ENCODE measurements around the gene BAIAP2.
"Not testable (repeated sequence)": the region's sequence is repeated elsewhere in the genome, so short reads cannot be mapped to it uniquely, and the experiment has no call there.

The BAIAP2 gene

DNA sequence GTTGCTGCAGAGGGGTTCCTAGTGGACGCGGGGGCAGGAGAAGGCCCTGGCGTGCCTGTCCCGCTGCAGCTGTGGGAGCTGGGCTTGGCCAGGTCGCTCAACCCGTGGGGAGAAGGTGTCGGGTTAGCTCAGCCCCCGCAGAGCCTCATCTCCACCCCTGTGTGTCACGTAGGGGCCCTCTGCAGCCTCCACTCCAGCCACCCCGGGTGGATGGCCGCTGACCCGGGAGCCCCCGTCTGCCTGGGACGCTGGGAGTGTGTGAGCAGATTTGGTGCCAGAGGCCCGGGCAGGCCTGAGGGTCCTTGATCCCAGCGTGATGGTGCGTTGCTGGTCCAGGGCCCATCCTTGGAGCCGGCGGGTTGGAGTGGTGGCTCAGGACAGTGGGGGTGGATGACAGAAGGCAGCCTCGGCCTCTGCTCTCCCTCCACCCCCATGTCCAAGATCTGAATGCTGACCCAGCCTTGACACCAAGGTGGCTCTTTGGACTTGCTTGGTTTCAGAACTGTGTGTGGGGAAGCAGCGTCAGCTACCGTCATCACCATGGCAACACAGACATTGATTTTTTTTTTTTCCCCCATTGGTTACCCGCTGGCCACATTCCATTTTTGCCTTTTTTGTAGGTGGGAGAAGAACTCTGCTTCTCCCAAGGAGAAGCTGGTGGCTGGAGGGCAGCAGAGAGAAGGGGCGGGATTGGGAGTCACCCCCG lies 35.7 kb downstream of the BAIAP2 start:
- no peak for DNase-seq

DNA sequence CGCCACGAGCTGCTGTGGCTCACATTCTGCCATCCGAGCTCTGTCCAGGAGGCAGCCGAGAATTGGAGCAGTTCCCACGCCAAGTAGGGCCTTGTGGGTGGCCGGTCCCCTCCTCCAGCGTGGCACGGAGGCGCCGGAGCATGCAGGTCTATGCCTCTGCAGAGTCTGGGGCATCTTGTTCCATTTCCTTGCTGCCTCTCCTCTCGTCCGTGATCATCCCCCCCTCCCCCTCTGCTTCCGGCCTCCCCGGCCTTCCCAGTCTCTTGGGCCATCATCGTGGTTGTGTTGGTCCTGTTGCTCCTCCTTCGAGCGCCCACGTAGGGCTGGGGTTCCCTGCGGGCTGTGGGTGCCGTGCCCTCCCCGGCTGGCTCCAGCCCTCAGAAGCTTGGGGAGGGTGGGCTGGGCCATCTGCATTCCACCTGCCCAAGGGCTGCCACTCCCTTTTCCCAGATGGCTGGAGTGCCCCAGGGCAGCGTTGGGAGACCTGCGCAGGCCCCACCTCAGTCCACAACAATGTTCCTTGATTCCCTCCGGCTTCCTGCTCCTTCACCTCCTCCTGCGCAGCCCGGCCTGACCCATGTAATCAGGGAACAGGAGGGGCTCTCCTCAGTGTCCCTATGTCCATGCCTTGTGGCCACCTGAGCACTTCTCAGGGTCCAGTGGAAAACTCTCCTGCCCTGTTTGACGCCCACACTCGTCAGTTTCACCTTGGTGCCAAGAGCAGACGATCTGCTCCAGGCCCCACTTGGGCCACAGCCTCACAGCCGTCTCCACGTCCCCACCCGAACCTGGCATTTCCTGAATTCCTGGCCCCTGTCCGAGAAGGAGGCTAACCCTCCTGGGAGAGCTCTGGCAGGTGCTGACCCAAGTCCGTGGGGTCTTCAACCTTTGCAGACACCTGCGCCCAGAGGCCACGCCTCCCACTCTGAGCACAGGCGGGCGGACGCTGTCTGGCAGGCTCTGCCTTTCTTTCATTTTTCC lies 37.1 kb downstream of the BAIAP2 start:
- DNase-seq: peak; percentile 94

DNA sequence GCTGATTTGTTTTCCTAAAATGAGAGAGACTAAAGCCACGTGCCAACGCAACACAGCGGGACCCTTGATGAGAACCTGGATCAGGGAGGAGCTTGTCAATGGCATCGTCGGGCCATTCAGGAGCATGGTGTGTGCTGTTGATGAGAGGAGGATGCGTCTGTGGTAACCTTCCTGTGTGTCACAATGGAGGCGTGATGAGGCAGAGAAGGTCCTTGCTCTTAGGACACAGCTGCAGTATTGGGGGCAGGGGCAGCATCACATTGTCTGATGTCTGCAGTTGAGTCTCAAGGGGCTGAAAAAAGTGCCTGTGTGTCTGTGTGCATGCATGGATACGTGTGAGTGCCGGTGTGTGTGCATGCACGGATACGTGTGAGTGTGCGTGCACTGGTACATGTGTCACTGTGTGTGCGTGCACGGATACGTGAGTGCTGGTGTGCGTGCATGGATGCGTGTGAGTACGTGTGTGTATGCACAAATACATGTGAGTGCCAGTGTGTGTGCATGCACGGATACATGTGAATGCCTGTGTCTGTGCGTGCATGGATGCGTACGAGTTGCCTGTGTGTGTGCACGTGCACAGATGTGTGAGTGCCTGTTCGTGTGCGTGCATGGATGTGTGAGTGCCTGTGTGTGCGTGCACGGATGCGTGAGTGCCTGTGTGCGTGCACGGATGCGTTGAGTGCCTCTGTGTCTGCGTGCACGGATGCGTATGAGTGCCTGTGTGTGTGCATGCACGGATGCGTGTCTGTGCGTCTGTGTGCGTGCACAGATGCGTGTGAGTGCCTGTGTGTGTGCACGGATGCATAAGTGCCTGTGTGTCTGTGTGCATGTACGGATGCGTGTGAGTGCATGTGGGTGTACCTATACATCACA lies 39.3 kb downstream of the BAIAP2 start:
- DNase-seq: no peak

DNA sequence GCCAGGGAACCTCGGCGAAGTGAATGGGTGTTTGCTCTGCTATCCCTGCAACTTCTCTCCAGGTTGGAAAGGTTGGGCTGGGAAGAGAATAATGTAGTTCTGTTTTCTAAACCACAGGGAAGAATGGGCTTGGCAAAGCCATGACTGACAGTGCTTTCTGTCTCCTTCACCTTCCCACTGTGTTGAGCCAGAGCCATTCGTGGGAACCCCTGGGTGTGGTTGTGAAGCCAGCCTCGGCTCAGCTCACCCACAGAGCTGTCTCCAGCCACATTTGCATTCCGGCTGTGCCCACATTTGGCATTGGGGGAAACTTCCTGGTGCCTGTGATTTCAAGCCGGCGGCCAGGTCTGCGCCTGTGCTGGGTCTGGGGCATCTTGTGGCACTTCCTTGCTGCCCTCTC lies 39.9 kb downstream of the BAIAP2 start:
- DNase-seq: no peak

DNA sequence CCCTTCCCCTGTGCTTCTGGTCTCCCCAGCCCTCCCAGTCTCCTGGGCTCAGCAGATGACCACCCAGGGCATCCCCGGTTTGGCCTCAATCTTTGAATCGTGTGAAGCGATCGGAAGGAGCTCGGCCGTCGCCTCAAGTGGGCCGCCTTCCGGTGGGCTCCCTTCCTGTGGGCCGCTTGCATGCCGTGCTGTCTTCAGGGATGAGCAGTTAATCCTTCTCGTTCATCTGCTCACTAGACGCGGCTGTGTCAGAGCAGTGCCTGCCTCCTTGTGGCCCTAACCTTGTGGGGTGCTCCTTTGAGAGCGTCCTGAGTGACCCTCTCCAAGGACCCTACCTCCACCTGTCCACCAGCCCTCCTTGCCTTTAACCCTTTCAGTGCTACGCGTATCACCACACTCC lies 40.4 kb downstream of the BAIAP2 start:
- no peak for DNase-seq

DNA sequence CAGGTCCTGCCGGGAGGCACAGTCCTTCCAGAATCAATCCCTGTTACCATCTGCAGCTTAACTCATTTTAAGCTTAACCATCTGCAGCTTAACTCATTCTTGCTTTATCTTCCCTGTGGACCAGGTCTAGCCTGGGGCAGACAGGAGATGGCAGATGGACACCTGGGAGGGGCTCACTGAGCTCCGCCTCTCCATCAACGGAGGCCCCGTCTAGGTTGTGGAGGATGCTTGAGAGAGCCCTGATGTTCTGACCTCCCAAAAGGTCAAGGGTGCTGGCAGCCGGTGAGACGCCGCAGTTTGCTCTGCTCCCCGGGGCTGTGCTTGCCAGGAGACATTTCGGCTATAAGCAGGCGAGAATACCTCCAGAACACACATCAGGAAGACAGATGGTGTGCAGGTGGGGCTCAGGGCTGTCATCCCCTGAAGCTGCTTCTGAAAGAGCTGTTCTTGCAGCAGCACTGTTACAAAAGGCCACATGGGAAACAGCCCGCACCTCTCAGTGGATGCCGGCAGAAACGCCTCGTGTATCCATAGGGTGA lies 41.3 kb downstream of the BAIAP2 start:
- DNase-seq: no peak

DNA sequence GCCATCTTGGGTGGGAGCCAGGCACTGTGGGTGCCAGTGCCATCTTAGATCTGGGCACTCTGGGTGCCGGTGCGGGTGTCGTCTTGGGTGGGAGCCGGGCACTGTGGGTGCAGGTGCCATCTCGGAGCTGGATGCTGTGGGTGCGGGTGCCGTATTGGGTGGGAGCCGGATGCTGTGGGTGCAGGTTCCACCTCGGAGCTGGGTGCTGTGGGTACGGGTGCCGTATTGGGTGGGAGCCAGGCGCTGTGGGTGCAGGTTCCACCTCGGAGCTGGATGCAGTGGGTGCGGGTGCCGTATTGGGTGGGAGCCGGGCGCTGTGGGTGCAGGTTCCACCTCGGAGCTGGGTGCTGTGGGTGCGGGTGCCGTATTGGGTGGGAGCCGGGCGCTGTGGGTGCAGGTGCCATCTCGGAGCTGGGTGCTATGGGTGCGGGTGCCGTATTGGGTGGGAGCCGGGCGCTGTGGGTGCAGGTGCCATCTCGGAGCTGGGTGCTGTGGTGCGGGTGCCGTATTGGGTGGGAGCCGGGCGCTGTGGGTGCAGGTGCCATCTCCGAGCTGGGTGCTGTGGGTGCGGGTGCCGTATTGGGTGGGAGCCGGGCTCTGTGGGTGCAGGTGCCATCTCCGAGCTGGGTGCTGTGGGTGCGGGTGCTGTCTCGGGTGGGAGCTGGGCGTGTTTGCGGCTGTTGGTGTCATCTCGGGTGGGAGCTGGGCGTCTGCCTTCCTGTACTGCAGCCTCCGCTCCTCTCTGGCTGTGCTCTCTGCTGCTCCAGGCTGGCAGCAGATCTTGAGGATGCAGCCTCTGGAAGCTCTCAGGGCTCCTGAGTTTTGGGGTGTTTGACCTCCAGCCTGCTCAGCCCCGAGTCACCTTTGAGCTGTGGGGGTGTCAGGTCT lies 43.3 kb downstream of the BAIAP2 start:
- DNase-seq: not testable (repeated sequence)

DNA sequence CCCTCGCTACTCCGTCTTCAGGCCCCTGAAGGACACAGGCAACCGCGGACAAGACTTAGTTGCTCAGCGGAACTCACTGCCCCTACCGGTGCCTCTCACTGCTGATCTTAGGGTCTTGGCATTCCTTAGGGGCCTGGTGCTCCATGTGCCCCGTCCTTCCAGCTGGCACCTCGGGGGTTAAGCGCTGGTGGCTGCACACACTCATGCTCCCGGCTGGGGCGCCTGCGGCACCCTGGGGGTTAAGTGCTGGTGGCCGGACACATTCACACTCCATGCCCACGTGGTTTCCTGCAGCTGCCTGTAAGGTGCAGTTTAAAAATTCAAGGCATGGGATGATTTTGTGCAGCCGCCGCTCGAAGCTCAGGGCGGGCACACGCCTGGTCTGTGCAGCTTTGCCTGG lies 45.1 kb downstream of the BAIAP2 start:
- DNase-seq: no peak

DNA sequence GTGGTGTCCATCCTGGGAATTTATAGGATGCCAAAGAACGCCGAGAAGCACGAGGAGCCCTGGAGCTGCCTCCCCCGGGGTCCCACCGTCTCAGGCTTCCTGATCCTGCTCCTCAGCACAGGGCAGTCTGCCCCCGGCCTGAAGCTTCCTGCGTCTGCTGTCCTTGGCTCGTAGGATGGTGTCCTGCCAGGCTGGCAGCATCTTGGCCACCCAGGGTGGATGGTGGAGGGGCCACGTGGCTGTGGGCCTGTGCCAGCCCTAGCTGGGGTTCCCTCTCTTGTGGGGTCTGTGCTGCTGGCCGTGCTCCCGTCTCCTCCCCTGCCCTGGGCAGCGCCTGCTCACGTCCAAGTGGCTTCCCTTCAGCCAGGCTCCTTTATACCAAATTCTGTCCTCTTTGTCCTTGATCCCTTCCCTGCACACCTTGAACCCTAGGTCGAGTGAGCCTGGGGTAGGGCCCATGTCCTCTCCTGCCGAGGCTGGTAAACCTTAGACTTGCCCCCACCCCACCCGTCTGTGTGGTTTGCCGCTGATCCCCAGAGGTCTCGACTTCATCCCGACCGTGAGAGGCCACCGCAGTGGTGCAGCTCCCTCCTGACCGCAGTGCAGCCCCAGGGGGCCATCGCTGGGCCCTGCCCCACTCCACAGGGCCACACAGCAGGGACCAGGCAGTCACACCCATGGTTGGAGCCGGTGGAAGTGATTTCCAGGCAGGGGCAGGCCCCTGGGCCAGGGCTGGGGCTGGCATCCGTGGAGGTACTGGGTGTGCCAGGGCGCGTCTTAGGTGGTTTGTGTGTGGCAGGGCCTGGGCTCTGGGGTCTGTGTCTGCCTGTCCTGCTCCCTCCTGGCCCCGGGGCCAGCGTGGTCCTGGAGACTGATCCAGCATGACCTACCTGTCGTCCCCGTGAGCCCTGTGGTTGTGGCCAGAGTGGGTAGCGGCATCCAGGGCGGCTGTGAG lies 46.5 kb downstream of the BAIAP2 start:
- no peak for DNase-seq

DNA sequence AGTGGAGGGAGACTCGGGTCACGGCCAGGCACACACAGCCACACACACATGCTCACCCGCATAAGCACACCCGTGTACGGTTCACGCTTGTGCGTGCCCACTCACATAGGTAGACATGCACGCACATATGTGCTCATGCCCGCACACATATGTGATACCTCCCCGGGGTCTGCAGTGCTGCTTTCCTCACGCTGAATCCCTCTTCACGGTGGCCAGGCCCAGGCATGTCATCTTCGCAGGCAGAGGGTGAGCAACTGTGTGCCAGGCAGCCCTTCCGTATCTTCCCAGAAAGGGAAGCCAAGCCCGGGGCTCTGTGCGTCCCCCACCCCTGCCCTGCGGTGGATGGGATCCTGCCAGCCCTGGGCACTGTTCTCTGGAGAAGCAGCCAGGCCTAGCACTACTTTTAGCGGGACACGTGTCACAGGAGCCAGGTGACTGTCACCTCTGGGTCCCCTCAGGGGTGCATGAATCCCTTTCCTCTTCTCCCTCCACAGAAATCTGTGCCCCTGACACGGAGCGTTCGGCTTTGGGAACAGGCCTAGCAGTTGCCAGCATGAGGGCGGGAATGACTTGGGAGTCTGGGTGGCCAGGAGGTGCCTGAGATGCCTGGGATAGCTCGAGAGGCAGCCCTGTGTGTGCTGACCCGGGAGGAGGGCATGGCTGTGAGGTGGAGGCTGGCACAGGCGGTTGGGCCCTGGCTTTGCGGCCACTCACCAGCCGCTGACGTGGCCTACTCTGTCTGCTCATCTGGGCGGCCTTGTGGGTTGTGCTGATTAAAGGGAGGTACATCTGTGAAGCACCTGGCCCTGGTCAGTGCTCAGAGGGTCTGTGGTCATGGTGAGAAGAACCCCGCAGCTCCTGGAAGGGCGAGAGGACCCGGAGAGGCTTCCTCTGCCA lies 47.5 kb downstream of the BAIAP2 start:
- DNase-seq: no peak

DNA sequence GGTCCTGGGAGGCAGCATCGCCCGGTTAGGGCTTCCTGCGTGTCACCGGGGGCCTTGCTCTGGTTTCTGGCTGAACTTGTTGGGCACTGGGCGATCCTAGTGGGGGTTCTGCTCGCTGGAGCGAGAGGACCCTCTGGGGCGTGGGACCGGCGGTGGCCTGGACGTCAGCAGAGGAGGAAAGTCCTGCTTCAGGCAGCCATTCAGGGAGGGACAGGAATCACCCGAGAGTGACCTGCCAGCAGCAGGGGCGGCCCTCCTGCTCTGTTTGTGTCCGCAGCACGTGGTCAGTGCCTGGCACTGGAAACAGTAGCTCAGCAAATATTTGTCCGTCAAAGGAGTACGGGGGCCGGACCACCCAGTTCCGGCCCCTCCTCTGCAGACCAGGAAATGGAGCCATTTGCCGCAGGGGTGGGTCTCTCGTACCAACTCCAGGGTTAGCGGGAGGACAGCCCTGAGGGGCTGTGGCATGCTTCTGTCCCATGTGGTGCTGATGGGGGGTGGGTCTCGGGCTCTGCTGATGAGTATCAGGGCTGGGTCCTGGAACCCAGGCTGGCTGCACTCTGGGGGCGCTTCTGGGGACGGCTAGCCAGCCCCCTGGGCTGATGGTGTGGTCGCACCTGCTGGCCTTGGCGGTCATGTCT lies 48.3 kb downstream of the BAIAP2 start:
- no peak for DNase-seq

DNA sequence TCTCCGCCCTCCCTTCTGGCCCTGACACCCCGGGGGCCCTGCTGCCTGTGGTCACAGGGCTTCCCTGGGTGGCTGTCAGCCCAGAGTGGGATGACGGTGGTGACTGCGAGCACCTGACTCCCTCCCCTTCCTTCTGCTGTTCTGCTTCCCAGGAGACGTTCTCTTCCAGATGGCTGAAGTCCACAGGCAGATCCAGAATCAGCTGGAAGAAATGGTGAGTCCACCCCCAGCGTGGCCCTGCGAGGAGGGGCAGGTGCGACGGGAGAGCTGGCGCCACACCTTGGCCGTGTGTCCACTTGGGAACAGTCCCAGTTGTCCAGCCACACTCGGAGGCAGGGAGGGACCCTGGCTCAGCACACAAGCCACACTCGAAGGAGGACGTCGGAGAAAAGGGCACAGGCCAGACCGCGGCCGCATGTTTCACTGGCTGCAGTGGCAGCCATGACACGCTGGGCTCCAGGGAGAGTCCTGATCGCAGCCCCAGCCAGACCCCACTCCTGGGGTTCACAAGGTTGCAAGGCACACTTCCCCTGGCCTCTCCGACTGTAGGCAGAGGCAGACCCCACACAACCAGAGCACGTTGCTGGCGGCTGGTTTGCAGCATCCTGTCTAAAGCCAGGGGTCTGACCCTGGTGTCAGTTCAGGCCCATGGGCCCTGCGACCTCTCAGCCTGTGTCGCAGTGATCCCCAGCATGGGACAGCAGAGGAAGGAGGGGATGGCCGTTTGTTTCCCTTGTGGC lies 49.9 kb downstream of the BAIAP2 start:
- no peak for DNase-seq

DNA sequence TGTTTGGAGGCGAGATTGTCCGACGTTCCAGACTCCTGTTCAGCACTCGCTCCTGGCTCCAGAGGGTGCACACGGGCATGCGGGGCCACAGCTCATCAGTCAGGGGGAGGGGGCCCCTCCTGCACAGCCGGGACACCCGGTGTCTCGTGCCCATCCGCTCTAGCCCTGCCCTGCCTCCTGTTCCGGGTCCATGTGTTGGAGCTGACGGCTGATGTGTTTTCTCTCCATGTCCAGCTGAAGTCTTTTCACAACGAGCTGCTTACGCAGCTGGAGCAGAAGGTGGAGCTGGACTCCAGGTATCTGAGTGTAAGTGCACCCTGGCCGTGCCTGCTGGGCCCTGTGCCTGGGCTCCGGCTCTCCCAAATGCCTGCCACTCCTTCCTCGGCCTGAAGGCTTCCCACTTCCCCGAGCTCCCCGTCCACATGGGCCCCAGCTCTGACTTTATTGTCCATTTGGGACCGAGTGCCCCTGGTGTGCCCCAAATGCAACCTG lies 50.5 kb downstream of the BAIAP2 start:
- no peak for DNase-seq

DNA sequence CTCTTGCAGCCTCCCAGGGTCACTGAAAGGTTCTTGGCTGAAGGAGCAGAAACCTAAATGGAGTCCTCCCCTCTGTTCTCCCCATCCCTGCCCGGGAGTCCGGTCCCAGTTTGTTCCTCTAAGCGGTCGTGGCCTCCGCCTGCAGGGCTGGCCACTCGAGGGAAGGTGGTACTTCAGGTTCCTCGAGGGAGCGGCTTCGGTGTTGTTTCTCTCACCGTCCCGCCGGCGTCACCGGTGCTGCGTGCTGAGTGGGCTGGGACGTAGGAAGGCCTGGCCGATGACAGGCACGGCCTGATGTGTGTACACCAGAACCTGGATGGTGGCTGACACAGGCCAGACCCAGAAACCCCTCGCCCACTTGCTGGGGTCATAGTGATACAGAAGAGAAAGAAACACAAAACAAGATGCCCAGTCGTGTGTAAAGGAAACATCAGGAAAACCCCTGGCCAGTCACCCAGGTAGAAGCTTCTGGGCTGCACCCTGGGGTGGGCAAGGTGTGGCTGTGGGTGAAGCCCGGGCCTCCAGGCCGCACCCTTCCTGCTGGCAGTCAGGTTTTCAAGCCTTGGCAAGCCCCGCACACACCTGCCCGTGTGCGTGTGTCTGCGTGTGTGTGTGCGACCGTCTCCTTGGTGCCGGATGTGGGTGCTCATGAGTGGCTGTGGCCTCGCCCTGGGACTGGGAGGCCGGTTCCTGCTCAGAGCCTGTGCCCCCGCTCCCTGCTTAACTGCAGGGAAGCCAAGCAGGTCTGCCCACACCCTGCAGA lies 52.0 kb downstream of the BAIAP2 start:
- DNase-seq: no peak

DNA sequence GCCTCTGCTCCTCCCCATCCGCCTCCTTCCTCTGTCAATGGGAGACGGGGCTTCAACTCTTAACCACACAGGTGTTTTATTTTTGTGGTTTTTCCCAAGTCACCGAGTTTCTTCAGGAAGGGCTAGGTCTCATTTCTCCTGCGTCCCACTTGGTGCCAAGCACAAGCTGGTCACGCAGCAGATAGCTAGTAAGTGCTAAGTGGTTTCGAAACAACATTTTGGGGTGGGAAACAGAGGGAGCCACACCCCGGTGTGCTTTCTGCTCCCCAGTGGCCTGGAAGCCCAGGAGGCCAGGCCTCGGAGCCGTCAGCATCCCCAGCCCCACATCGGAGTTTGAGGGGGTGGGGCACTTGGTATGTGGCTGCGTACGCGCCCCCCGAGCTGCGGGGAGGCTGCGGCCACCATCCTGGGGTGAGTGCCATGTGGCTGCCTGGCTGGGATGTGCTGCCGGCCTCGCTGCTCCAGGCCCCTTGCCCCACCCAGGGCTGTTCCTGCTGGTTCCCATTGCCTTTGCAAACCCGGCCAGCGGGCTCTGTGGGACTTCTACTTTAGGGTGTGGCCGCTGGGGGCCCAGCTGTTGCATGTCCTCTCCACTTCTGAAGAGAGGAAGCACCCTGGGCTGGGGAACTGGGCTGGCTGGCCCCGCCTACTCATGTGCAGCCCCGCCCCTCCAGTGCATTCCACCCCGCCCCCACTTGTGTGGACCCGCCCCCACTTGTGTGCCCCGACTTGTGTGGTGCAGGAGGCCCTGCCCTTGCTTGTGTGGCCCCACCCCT lies 55.6 kb downstream of the BAIAP2 start:
- DNase-seq: peak; percentile 29

DNA sequence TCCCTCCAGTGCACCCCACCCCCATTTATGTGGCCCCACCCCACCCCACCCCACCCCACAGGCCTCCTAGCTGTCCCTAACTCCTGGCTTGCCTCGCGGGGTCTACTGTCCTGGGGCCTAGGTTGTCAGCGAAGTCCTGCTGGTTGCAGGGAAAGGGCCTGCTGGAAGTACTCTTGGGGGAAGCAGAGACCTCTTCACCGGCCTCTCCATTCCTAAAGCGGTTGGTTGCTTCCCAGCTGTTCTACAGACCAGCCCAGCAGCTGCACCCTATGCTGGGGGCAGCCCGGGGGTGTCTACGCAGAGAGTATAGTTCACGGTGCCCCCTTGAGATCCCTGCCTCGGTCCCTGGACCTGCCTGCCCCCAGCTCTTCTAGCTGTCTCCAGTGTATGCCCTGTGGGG lies 56.2 kb downstream of the BAIAP2 start:
- no peak for DNase-seq

Data from NCI-H226 (cell line).